Embryonic facial prominence (tissue), 1 donor: Measurements from ENCODE around the gene TMED4.
"Not testable (repeated sequence)": the region's sequence is repeated elsewhere in the genome, so short reads cannot be mapped to it uniquely, and the experiment has no call there.

Experiments used
- DNase-seq: peaks from one replicate; pipeline ENCODE4 v3.0.0-alpha.2; 2016; ENCODE audit errors: extremely low spot score

The TMED4 gene

DNA sequence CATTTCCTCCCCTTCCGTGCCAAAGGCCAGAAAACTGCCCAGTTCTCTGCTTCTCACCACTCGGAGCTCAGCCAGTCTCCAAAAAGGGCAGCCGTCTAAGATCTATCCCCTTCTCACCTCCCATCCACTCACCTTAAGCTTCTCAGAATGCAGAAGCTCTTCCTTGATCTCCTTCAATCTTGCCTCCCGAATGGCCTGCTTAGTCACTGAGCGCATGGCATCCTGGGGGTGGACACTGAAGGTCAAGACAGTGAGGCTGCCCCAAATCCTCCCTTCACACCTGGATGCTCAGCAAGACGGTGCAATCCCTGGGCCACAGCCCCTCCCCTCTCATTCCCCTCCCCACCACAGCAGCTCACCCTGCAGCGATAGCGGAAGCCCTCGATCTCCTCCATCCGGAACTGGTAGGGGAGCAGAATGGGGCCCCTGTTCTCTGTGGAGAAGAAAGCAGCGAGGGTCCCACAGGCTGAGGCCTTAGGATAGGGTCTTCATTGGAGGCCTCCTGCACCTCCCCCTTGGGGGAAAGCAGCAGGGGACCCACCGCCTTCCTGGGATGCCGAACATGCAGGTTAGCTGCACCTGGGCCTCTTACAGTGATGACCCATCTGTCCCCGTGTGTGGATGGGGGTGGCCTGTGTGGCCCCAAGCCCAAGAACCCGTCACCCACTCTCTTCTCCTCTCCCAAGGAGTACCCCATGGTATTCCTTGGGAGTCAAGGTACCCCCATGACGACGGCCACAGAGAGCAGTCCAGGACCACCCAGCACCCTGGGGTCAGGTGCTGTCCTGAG is 13.1 kb downstream of the TMED4 start:
- DNase-seq = no peak

DNA sequence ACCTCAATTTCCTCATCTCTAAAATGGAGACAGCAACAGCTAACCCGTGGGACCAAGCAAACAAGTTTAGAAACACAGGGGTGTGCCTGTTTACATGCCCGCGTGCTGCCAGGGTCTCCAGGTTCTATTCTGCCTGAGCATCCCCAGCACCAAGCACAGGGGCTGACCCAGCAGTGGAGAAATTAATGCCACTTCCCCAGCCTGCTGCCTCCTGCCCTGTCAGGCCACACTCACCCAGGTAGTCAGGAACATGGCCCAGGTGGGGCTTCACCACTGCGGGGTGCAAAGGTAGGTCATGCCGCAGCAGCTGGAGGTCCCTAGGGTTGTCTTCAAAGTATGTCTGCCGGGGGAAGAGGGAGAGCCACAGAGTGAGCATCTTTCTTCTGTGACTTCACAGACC is 14.1 kb downstream of the TMED4 start:
- DNase-seq = no peak

DNA sequence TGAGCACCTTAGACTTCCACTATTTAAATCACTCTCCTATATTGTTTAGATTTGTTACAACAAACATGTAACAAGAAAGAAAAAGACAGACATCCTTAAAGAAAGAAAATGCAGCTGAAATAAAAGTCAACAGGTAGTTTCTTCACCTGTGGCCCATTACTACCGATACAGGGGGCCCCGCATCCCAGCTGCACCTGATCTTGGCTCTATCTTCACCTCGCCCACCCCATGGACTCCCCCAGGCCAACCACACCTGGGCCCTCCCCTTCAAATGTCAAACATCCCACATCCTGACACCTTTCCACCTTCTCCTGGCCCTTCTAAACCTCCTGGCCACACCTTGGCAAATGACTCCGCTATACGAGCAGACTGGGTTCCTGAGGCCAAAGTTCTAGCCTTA is 15.4 kb downstream of the TMED4 start:
- no peak for DNase-seq

DNA sequence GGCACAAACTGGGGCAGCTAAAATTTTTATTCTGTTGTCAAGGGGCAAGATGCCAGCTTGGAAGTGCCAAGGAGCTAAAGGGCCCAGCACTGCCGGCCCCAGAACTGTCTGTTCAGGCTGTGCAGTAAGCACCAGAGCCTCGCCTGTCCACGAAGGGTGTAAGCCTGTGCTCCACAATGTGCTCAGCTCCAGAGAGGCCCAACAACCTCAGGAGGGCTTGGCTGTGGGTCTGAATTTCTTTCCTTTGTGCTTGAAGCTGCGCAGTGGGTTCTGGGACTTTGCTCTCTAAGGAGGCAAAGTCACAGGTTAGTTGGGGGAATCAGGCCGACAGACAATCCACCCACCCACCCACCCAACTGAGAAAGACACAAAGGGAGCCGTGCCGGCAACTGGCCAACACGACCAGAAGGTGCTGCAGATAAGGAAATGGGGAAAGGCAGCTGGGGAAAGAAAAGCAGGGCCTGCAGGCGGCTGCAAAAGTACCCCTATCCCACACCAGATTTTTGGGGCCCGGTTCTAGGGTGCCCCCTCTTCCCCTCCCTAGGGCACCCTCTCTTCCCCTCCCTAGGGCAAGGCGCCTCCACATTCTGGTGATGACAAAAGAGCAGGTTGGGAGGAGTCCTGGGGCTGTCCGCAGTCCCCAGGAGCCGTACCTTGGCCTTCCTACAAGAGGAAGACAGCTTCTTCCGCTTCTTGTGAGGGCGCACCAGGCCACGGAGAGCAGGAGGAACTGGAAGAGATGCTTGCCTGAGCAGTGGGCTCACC is 16.1 kb downstream of the TMED4 start:
- DNase-seq = no peak

DNA sequence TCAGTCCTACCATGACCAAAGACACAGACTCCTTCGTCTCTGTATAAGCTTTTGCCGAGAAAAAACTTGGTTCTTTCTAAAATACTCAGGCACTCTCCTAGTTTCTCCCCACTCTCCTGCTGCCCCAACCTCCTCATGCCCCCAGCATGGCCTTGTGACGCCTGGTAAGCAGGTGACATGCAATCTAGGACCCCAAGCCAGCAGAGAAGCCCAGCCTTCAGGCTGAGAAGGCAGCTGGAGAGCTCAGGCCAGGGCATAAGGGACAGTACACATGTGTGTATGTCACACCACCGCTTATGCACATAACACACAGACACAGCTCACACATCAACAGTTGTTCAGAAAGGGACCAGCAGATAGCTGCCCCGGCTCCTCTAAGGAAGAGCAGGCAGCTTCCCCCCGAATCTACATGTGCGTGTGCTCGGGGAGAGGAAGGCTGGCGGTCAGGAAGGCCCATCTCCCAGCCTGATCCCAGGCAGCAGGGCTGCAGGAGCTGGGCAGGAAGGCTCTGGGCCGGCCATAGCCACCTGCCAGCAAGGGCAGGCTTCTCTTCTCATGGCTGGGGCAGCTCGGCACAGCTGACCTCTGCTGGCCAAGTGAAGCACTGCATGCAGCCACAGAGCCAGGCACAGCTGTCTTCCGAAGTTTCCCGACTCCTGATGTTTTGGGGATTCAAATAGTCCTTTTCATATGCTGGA is 16.8 kb downstream of the TMED4 start:
- no peak for DNase-seq

DNA sequence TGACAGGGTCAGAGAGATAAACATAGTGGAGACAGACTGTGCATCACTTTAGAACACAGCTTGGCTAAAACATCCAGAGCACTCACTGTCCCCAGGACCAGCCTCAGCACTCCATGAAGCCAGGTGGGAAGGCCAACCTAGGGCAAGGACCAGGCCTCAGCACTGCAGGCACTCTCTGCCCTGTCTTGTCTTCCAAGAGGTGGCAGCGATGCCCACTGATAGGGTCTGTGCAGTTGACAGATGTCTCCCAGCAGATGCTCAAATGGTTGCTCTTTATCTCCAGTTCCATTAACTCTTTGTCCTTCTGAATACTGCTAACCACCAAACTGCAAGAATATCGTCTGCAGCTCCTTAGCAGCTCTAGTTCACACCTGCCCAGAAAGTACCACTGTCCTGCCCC is 17.4 kb downstream of the TMED4 start:
- DNase-seq = no peak

DNA sequence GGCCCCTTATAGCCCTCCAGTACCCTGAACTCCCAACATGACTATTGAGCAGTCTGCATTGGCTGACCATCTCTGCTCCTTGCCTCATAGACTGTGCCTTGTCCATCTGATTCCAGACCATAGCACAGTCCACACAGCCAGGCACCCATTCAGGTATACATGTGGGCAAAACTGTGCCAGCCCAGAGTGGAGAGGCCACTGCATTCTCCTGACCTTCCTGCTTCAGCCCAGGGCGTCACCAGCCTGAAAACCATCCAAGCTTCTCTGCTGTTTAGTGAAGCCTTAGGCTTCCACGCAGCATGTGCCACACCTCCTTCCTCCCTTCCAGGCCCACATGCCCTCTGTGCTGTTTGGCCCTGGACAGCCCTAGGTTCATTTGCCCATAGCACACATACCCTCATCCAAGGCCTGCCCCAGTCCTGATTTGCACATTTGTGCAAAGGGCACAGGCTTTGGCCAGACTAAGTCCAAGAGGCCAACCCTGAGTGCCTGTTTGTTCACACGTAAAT is 18.8 kb downstream of the TMED4 start:
- DNase-seq = no peak

DNA sequence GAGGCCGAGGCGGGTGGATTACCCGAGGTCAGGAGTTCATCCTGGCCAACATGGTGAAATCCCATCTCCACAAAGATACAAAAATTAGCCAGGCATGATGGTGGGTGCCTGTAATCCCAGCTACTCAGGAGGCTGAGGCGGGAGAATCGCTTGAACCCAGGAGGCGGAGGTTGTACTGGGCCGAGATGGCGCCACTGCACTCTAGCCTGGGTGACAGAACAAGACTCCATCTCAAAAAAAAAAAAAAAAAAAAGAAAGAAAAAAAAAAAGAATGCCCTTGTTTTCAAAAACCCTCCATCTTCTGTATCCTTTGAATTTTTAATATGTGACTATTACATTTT is 19.4 kb downstream of the TMED4 start:
- DNase-seq = not testable (repeated sequence)

DNA sequence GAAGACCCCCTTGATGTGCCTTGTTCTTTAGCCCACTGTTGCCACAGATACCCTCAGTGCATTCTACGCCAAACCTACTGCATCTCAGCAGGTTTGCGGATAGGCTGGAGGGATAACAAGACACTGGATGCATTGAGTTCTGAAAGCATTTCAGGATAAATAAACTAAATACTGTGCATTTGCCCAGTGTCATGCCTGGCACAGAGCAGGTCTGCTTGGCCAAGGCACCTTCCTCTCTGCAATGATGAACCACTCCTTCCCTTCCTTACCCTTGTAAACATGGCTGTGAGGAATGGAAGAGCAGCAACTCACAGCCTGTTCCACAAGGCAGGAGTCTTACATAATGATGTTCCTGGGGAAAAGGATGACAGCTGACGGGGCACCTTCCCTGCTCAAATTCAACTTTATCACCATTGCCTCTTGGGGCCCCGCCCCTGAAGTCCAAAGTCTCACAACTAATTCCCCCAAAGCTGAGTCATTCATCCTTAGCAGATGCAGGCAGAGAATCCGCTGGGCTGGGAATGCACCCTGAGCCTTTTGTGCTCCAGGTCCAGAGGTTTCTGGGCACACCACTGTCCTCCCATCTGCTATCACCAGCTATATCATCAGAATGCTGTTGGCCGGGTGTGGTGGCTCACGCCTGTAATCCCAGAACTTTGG is 19.9 kb downstream of the TMED4 start:
- DNase-seq = no peak

DNA sequence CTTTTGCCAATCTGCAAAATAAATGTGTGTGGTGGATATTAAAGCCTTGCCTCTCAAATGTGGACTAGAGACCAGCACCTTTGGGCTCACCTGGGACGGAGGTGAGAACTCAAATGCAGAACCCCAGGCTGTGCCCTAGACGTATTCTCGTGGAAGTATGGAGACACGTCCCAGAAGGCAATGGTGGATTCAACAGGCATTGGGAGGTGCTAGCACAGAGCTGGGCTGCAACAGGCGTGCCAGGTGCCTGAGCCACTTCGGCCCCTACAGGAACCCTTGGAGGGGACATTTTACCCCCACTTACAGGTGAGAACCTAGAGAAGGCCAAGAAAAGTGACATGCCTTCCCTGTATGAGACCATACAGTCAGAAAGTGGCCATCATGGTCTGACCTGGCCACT is 20.6 kb downstream of the TMED4 start:
- DNase-seq = no peak

DNA sequence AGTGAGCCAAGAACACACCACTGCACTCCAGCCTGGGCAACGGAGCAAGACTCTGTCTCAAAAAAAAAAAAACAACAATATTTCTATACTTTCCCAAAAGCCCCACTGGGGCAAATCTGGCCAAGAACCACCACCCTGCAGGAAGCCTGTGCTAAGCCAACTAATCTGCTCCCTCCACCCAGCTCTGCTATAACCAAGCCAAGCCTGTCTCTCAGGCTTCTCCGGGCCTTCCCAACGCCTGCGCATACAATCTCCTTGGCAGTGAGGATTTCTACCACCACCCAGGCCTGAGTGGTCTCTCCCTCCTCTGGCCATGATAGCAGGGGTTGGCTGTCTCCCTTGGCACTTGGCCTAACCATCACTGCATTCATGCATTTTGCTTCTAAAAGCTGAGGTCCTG is 22.5 kb downstream of the TMED4 start:
- DNase-seq = no peak

DNA sequence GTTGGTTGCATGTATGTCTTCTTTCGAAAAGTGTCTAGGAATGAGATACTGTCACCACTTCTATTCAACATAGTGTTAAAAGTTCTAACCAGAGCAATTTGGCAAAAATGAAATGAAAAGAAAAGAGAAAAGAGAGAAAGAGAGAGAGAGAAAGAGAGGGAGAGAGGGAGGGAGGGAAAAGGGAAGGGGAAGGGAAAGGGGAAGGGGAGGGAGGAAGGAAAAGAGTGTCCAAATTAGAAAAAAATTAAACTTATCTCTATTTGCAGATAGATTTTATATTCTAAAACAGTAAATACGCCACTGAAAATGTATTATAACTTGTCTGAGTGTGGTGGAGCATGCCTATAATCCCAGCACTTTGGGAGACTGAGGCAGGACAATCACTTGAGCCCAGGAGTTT is 24.5 kb downstream of the TMED4 start:
- no peak for DNase-seq

DNA sequence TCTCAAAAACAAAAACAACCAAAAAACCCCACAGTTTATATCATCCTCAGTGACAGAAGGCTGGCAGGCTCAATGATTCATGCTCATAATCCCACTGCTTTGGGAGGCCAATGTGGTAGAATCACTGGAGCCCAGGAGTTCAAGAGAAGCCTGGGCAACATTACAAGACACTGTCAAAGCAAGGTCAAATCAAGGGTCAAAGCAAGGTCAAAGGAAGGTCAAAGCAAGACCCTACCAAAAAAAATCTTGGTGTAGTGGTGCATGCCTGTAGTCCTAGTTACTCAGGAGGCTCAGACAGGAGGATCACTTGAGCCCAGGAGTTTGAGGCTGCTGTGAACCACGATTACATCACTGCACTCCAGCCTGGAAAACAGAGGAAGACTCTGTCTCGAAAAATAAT is 26.7 kb downstream of the TMED4 start:
- DNase-seq = no peak

DNA sequence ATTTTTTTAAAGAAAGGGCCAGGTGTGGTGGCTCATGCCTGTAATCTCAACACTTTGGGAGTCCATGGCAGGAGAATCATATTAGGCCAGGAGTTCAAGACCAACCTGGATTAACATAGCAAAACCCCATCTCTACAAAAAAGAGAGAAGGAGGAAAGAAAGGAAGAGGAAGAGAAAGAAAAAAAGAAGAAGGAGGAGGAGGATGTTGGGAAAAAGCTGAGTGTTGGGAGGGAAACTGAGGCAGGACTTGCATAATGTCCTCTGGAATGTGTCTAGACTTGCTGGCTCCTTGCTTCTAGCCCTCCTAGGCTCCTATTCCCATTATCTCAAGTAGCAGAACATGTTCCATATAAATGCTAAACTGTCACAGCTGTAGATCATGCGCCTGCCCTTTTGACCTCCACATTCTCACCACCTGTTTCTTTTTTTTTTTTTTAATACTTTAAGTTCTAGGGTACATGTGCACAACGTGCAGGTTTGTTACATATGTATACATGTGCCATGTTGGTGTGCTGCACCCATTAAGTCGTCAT is 29.5 kb downstream of the TMED4 start:
- not testable (repeated sequence) for DNase-seq

DNA sequence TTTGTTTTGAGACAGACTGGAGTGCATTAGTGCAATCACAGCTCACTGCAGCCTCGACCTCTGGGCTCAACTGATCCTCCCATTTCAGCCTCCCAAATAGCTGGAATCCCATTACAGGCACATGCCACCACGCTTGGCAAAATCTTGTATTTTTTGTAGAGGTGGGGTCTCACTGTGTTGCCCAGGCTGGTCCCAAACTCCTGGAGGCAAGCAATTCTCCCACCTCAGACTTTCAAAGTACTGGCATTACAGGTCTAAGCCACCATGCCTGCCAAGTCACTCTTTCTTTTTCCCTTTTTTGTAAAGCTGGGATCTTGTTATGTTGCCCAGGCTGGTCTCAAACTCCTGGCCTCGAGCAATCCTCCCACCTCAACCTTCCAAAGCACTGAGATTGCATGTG is 32.6 kb downstream of the TMED4 start:
- DNase-seq = no peak

DNA sequence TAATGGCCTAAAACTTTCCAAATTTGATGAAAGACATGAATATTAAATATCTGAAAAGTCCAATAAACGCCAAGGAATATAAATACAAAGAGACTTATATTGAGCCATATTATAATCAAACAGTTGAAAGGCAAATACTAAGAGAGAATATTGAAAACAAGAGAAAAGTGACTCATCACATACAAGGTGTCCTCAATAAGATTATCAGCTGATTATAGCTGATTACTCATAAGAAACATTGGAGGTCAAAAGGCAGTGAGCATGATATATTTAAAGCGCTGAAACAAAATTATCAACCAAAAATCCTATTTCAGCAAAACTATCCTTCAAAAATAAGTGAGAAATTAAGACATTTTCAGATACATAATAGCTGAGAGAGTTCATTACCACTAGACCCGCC is 33.1 kb downstream of the TMED4 start:
- no peak for DNase-seq

DNA sequence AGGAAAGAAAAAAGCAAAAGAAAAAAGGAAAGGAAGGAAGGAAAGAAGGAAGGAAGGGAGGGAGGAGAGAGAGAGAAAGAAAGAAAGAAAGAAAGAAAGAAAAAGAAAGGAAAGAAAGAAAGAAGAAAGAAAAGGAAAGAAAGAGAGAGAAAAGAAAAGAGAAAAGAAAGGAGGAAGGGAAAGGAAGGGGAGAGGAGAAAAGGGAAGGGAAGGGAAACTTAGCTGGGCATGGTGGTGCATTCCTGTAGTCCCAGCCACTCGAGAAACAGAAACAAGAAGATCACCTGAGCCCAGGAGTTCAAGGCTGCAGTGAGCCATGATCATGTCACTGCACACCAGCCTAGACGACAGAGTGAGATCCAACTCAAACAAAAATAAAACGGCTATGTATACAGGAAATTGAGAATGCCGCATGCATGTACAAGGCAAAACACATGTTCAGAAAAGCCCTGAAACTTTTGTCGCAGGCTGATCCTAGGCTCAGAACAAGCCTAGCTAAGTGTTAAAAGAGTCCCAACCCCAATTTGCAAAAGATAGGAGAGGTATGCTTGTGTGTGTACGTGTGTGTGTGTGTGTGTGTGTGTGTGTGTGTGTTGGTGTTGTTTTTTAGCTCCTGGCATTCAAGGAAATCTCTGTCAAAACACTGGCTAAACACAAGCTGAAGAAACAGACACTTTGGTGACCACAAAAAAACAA is 34.3 kb downstream of the TMED4 start:
- DNase-seq = no peak

DNA sequence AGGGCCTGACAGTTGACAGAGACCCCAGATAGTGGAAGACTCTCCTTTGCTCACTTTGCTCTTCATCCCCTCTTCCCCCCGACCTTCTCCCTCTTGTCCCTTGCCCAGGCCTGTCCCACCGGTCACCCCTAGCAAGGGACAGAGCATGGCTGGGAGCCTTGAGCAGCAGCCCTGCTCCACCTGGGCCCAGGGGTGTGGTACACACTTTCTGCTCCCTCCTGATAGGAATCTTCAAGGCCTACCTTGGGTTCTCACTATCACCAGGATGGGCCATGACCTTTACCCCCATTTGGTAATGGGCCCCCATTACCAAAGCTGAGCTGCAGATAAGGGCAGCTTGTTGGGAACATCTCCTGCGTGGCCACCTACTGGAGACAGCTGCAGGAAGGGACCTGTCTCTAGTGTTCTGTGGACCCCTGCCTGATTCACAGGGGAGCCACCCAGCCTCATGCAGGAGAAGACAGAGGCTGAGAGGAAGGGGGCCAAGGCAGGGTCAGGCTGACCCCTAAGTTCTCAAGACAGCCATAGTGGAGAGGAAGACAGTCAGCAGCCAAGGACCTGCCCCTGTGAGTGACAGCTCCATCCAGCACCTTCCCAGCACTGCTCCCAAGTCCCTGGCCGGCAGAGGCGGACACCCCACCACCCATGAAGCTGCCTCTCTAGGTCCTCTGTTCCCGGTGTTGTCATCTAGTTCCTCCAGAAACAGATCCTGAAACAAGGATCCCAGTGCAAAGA is 40.0 kb downstream of the TMED4 start:
- no peak for DNase-seq

DNA sequence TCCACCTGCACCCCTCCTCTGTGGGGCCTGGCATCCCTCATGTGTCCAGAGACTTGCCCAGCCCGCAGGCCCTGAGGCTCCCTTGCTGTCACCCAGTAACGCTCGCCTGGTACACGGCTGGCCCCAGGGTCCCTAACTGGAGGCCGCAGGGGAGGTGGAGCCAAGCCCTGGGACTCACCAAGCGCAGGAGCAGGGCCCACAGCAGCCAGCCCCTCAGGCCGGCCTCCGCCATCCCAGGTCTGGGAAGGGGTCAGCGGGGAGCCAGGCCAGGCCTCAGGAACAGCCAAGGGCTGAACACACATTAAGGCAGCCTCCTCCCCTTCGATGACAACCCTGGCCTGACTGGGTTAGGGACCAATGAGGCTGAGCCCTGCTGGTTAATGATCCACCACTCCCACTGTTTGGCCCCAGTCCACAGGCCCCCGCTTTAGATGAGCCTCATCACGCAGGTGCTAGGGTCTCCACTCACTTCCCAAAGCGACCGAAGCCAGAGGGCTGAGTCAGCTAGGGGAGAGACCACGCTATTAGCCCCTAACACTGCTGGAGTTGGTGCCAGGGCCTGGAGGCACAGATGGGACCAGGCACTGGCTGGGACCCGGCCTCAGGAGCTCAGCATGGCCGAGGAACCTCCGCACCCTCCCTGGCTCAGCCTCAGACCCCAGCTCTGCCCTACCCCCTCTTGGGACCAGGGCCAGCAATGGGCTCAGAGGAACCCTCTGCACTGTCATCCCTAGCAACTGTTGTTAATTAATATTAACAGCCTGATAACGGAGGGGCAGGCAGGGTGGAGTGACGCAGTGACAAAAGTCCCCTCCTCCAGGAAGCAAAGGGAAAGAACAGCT is 40.8 kb downstream of the TMED4 start, which contains the start of gene NPC1L1:
Gene NPC1L1 (minus strand): TSS at position 303 of the 842 bp plus-strand sequence. CDS start 71 bp downstream, at position 232.
- DNase-seq = no peak
